C4-2B (cell line): ENCODE results near the gene CDC20.

Experiments
- ZFX ChIP-seq: fragments of 450-650 bp; IDR thresholded peaks from 2 replicates; pipeline ENCODE4 v1.6.1; 2017
- TF ChIP-seq, protein P1 (sequence below): fragments of 450-650 bp; conservative IDR thresholded peaks from 2 replicates; pipeline ENCODE4 v1.5.1; 2017; ENCODE audit warnings: mild to moderate bottlenecking

DNA sequence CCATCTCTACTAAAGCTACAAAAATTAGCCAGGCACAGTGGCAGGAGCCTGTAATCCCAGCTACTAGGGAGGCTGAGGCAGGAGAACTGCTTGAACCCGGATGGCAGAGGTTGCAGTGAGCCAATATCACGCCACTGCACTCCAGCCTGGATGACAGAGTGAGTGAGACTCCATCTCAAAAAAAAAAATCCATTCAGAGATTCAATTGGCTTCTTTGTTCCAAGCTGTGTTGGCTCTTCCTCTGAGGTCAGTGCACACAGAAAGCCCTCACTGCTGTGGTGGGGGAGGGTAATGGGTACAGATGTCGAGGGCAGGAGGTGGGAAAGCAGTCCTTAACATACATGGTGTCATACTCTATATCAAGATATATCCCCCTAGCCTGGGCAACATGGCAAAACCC is 43.3 kb upstream of the CDC20 start:
- TF ChIP-seq, protein P1, sequence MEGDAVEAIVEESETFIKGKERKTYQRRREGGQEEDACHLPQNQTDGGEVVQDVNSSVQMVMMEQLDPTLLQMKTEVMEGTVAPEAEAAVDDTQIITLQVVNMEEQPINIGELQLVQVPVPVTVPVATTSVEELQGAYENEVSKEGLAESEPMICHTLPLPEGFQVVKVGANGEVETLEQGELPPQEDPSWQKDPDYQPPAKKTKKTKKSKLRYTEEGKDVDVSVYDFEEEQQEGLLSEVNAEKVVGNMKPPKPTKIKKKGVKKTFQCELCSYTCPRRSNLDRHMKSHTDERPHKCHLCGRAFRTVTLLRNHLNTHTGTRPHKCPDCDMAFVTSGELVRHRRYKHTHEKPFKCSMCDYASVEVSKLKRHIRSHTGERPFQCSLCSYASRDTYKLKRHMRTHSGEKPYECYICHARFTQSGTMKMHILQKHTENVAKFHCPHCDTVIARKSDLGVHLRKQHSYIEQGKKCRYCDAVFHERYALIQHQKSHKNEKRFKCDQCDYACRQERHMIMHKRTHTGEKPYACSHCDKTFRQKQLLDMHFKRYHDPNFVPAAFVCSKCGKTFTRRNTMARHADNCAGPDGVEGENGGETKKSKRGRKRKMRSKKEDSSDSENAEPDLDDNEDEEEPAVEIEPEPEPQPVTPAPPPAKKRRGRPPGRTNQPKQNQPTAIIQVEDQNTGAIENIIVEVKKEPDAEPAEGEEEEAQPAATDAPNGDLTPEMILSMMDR, result no peak
- no peak for TF ChIP-seq ZFX
